Right ventricle myocardium inferior (tissue), 1 donor: ENCODE measurements around the gene TMEM44. TPM values are rescaled to one million over a fixed set of nuclear protein-coding genes. Genes with fewer than 3 reads are reported as not detected.

Experiments
- ATAC-seq: fragments of 200-7000 bp; cut with Tn5 transposase; one replicate; pipeline ENCODE4 v1.9.1; 2020; ENCODE audit warnings: mild to moderate bottlenecking, moderate library complexity
- DNase-seq: peaks from one replicate; pipeline ENCODE4 v3.0.0; 2021; ENCODE audit errors: missing footprints
- intact Hi-C: fragments of 100-400 bp; cut with DNase I; formaldehyde crosslinking; loops from one replicate; pipeline ENCODE4 v1.11.0; 2022
- long read RNA-seq: library from polyadenylated mRNA; unstranded; transcript quantifications from one replicate; pipeline ENCODE4 v2.0.0, GENCODE V29; 2021
- total RNA-seq: library from RNA; stranded (reverse); fragmentation: NEBNext Ultra II Directional; extraction: Animal tissue kit (Norgen Biotek cat#: 25700); gene quantifications from one replicate; pipeline ENCODE4 v1.2.1, GENCODE V29; 2021
- donor health status: DM: no; HTN: yes; CAD: no; lungs with severe emphysema.

Gene TMEM44, protein sequence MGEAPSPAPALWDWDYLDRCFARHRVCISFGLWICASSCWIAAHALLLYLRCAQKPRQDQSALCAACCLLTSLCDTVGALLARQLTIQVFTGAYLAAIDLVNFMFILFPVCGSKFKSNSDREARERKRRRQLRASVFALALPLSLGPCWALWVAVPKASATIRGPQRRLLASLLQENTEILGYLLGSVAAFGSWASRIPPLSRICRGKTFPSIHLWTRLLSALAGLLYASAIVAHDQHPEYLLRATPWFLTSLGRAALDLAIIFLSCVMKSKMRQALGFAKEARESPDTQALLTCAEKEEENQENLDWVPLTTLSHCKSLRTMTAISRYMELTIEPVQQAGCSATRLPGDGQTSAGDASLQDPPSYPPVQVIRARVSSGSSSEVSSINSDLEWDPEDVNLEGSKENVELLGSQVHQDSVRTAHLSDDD
- total RNA-seq, result 6.1 TPM
- long read RNA-seq, partial matches to known transcripts, result 1 of 6 reads
- long read RNA-seq, other reads (novel, unspliced or antisense), result 4 of 6 reads

DNA sequence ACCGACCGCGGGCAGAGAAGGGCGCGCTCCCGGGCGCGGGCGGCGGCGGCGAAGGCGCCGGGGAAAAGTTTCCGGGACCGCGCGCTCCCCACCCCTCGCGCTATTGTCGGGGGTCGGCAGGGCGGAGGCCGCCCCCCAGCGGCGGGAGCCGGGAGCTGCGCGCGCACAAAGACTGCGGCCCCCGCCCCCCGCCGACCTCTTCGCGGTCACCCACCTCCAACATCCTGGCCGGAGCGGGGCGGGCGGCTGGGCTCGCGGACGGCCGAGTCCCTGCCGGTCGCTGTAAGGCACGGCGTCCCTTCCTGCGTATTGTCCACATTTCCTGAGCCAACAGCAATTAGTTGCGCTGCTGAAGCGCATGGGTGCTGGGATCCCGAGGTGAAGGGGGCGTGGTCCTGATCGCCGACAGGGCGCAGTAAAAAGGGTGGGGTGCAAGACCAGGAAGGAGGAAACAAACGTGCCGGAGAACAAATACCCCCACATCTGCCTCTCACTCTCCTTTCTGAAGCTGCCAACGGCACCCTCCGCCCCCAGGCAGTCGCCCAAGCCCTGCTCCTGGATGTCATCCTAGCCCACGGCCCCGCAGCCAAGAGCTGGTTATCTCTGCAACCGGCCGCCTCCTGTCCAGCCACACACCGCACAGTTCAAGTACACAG lies at the start of gene TMEM44:
TSS of gene TMEM44 (minus strand) at position 71 of the 656 bp plus-strand sequence. CDS start 204 bp downstream, outside the sequence.
- intact Hi-C loops, result no loop called here

GRCh38 chr3:194682694-194683310 lies 49.6 kb upstream of the TMEM44 start:
- DNase-seq (no peak), ATAC-seq (peak; percentile 64)
- intact Hi-C loops, result loop anchor here (1.0 to 10.0 kb wide), 3 partner anchors 302 to 577 kb away; no protein-coding TSS in a partner anchor

More for the DNA sequence above, at the start of gene TMEM44:
- peak; percentile 91 for ATAC-seq
- peak; percentile 89 for DNase-seq

DNA sequence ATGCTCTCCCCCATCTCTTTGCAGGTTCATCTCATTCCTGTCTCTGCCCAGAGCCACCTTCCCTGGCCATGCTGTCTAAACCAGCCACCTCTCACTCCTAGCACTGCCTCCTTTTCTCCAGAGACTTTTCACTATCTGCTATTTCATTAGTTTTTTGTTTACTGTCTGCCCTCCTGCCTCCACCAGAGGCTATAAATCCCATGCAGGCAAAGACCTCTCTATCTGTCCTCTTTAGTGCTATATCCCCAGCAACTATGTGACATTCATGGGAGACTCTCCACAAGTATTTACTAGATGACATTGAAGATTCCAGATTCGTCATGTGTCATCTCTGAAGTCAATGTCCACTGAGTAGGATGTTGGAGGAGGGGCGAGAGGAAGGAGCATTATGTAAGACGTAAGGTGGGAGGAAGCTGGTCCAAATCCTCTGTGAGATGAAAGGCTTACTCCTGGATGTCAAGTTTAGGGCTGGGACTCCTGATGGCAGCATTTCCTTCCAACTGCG lies 49.0 kb upstream of the TMEM44 start:
- ATAC-seq (no peak), DNase-seq (no peak)
- intact Hi-C loops, result loop anchor here (1.0 to 10.0 kb wide), 3 partner anchors 303 to 578 kb away; no protein-coding TSS in a partner anchor

DNA sequence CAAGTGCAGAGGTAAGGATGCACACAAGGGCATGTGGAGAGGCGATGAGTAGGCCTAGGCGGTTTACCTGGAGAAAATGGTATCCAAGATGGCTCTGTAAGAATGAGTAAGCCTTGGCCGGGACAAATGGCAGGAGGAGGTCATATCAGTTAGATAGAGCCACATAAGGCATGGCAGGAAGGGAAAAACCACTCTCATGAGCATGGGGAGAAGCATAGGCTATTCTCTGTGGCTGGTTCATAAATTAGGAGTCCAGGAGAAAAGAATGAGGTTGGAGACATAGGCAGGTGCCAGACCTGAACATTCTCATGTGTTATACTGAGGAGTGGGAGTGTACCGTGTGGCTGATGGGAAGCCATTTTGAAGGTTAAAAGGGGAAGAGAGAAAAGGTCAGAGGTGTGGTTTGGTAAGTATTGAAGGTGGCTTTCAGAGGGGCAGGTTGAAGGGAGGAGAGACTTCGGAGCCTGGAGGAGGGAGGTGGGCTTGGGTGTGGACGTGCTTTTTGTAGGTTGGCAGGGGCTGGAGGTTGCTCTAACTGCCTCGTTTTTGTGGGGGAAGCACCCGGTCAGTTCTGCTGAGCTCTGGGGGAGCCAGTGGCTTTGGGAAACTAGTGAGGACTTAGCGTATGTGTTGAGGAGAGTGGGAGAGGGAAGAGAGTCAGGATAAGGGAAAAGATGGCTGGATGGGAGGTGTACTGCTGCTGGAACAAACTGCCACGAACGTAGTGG lies 47.8 kb upstream of the TMEM44 start:
- intact Hi-C loops, result loop anchor here (10.0 kb wide), 1 partner anchor 304 kb away; no protein-coding TSS in a partner anchor
- DNase-seq (no peak), ATAC-seq (no peak)

GRCh38 chr3:194676471-194676870 lies 43.3 kb upstream of the TMEM44 start:
- ATAC-seq (no peak), DNase-seq (no peak)
- intact Hi-C loops, result no loop called here

DNA sequence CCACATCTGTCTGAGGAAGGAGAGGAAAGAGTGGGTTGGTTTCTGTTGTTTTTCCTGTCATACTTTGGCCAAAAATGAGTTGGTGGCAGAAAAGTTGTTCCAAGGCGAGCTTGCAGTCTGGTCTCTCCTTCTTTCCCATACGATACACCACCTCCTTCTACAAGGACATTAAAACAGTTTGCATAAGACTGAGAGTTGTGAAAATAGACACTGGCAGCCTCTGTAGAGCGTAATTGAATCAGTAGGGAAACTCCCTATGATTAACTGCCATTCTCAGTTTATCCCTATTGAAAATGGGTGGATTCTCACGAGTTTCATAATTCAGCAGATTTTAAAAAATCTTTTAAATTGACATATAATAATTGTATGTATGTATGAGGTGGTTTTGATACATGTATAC lies 42.5 kb upstream of the TMEM44 start:
- ATAC-seq, result no peak
- intact Hi-C loops, result no loop called here
- DNase-seq, result no peak

GRCh38 chr3:194675081-194675640 lies 41.9 kb upstream of the TMEM44 start:
- no peak for ATAC-seq
- DNase-seq, result no peak
- intact Hi-C loops, result no loop called here

DNA sequence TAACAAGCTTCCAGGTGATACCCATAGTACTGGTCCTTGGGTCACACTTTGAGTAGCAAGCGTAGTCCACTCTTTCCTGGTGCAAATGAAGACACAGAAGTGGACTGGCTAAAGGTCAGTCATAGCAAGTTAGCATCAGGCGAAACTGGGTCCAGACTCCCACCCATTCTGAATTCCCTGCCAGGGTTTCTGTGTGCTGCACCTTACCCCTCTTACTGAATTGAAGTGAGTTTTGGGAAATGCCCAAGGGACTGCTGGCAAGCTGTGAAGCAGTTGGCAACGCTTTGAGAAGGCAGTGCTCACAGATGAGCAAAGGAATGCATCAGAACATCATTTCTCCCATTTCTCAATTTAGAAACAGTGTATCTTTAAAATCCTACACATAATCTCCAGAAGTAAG lies 40.5 kb upstream of the TMEM44 start:
- no peak for ATAC-seq
- no peak for DNase-seq
- intact Hi-C loops, result no loop called here

DNA sequence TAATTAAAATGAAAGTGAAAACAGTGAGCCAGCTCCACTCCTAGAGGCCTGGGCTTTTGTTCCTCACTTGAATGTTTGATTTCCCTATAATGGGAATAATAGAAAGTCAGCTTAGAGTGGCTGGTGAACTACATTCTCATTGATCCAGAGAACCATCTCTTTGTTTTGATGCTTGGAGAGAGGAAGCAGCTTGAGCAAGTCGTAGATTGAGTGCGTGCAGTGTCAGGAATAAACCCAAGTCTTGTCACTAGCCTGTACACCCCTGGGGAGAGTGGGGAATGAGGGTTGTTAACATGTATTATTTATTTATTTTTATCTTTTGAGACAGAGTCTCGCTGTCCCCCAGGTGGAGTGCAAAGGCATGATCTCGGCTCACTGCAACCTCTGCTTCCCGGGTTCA lies 39.7 kb upstream of the TMEM44 start:
- peak; percentile 7 for ATAC-seq

DNA sequence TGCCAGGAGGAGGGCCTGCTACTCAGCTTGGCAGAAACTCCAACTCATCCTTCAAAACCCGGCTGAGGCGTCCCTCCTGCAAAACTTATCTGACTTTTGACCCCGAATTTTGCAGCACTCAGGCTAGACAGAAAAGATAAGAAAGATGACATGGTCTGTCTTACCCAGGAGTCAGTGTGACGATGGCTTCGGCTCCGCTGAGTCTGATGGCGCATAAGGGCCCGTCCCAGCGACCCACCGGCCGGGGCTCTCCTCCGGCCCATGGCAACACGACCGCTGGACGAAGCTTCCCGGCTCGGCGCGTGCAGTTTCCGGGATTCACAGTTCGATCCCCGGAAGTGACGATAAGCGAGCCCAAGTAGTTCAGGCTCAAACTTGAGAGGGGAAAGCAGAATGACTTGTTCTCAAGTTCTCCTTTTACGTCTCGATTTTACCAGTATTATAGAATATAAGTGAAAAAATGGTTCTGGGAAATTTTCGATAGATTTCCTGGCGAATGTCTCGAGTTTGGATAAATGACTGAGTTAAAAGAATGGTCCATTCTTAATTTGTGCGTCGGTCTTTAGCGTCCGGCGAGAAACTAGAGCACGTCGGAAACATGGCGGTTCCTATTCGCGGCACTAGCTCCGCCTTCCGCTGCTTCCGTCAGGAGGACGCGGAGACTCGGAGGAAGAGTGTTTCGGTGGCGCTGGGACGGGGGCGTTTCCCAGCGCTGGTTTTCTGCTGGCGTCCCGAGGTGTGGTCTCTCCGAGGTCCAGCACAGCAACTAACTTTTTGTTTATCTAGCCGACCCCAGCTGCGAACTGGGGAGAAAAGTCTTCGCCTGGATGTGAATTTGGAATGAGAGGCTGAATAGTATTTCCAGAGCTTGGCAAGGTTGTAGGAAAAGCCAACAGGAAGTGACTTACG lies 38.9 kb upstream of the TMEM44 start, which contains the start of gene LSG1:
TSS of gene LSG1 (minus strand) at position 292 of the 909 bp plus-strand sequence. CDS start at position 263, 29 bp downstream.
- ATAC-seq (peak; percentile 93), DNase-seq (peak; percentile 94)
- intact Hi-C loops, result no loop called here

More for the DNA sequence above, 39.7 kb upstream of the TMEM44 start:
- intact Hi-C loops, result no loop called here
- DNase-seq, result no peak

DNA sequence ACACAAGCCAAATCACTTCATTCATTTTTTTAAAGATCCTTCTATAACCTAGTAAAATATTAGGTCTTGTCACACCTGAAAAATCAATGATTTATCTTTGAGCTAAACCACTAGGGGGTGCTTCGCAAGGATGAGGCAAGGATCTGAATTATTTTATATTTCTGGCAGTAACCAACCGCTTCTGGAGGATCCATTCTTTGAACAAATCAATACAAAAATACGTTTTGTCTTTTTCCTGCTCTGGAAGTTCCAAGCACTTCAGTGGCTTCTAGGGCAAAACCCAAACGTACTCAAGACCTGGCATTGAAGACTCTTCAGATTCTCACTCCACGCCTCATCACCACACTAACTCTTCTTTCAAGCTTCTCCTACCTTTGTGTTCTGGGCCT lies 38.3 kb upstream of the TMEM44 start:
- DNase-seq (no peak), ATAC-seq (peak; percentile 4)
- intact Hi-C loops, result no loop called here

- intact Hi-C loops, result no loop called here
- DNase-seq, result no peak
- no peak for ATAC-seq
Measured at GRCh38 chr3:194667363-194667762, 34.1 kb upstream of the TMEM44 start.

GRCh38 chr3:194664857-194665256 lies 31.6 kb upstream of the TMEM44 start:
- intact Hi-C loops, result no loop called here
- no peak for DNase-seq
- ATAC-seq, result no peak

DNA sequence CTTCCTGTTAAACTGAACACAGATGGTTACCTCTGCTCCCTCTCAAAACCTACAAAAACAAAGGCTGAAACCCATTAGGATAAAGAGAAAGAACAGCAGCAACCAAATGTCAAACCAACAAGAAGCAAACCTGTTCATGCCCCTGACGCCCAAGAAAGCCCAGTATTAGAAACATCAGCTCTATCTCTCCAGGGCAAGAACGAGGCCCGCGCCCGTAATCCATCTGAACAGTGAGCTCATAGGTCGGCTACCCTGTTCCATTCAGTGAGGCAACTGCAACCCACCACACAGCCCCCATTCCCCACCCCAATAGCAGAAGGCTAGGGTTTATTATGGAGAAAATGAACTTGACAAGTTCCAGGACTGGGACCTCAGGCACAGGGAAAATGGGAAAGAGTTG lies 28.7 kb upstream of the TMEM44 start:
- intact Hi-C loops, result no loop called here
- DNase-seq (no peak), ATAC-seq (no peak)

- ATAC-seq, result no peak
- no peak for DNase-seq
- intact Hi-C loops, result no loop called here
Measured at GRCh38 chr3:194661374-194661773, 28.2 kb upstream of the TMEM44 start.

- DNase-seq, result no peak
- intact Hi-C loops, result no loop called here
- no peak for ATAC-seq
Measured at GRCh38 chr3:194659778-194660177, 26.6 kb upstream of the TMEM44 start.
